Naive B cell (primary cell): ENCODE measurements around the gene CCDC167. TPM values are rescaled to one million over a fixed set of nuclear protein-coding genes. Genes with fewer than 3 reads are reported as not detected.
A peak's percentile ranks its signal among the peaks of the same experiment; 100 is the strongest.

Source experiments
- ATAC-seq, 2 donors: fragments of 150-1000 bp; cut with Tn5 transposase; 2 replicates each; pipeline ENCODE4 v1.10.0; 2021; ENCODE audit warnings: low read depth in 2 of 2, mild to moderate bottlenecking in 2 of 2, moderate library complexity in 2 of 2
- DNase-seq: peaks from one replicate; pipeline ENCODE4 v3.0.0; 2022
- H3K27ac Mint-ChIP-seq, 6 donors: one replicate each; pipeline ENCODE4 v1.8.0; 2020 to 2022; ENCODE audit warnings: mild to moderate bottlenecking in 6 of 6, mixed read lengths in 6 of 6, moderate library complexity in 5 of 6, inconsistent platforms in 2 of 6
- H3K27me3 Mint-ChIP-seq, 3 donors: one replicate each; pipeline ENCODE4 v1.8.0; 2021 to 2022; ENCODE audit warnings: mixed read lengths in 3 of 3, mild to moderate bottlenecking in 1 of 3
- H3K36me3 Mint-ChIP-seq, 2 donors: one replicate each; pipeline ENCODE4 v1.8.0; 2020 to 2022; ENCODE audit warnings: mixed read lengths in 2 of 2, inconsistent platforms in 1 of 2, mild to moderate bottlenecking in 1 of 2
- H3K4me1 Mint-ChIP-seq, 3 donors: one replicate each; pipeline ENCODE4 v1.8.0; 2020 to 2022; ENCODE audit warnings: mixed read lengths in 3 of 3, inconsistent platforms in 1 of 3, mild to moderate bottlenecking in 1 of 3, moderate library complexity in 1 of 3
- H3K4me3 Mint-ChIP-seq, 8 donors: one replicate each; pipeline ENCODE4 v1.8.0; 2020 to 2022; ENCODE audit warnings: mild to moderate bottlenecking in 8 of 8, mixed read lengths in 8 of 8, moderate library complexity in 8 of 8, inconsistent platforms in 2 of 8
- H3K9me3 Mint-ChIP-seq, 7 donors: one replicate each; pipeline ENCODE4 v1.8.0; 2020 to 2022; ENCODE audit warnings: mixed read lengths in 7 of 7, mild to moderate bottlenecking in 5 of 7, inconsistent platforms in 2 of 7, moderate library complexity in 1 of 7
- polyA plus RNA-seq, 6 donors: library from polyadenylated mRNA; unstranded; fragments of 300-500 nt; fragmentation: Illumina TruSeq; gene quantifications; one replicate each; pipeline ENCODE4 v1.2.3, GENCODE V29; 2021; ENCODE audit warnings: low read depth in 6 of 6

CCDC167 gene
- polyA plus RNA-seq, 6 donors from 2014 or later, result 35.2 to 61.3 (median 52.4) TPM

DNA sequence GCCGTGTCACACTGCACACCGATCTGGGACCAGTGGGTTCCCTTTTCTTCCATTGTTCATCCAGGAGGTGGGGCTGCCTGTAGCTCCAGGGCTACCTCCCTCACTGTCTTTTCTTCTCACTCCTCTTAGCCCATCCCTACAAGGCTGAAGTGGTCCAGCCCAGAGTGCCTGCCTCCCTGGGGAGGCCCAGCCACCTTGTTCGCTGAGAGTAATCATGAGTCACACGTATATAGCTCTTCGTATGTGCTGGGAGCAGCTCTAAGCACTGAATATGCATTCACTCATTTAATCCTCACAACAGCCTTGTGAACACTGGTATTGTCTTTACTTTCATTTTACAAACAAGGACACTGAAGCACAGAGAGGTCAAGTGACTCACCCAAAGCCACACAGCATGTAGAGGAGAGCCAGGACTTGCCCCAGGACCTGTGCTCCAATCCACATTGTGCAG lies 14.7 kb upstream of the CCDC167 start:
- H3K27ac Mint-ChIP-seq, result peak overlapping the region in 2 of 6 donors; percentile 4 to 84
- DNase-seq (no peak), ATAC-seq (no peak)
- peaks cover 29 to 37% (median 30%) of the 10 kb centered on the region in 3 donors for H3K4me1 Mint-ChIP-seq
- H3K9me3 Mint-ChIP-seq, result peaks cover 0 to 4% (median 0%) of the 10 kb centered on the region in 7 donors
- H3K36me3 Mint-ChIP-seq, result no peaks in the 10 kb centered on the region
- peak overlapping the region in 1 of 8 donors; percentile 34 for H3K4me3 Mint-ChIP-seq
- peaks cover 0 to 22% (median 4%) of the 10 kb centered on the region in 3 donors for H3K27me3 Mint-ChIP-seq

GRCh38 chr6:37513576-37513975 lies 13.9 kb upstream of the CCDC167 start:
- no peak for ATAC-seq
- H3K27ac Mint-ChIP-seq, result peak overlapping the region in 2 of 6 donors; percentile 72 to 87
- H3K4me3 Mint-ChIP-seq, result no peak overlapping the region
- H3K4me1 Mint-ChIP-seq, result peaks cover 29 to 37% (median 30%) of the 10 kb centered on the region in 3 donors
- DNase-seq, result no peak
- peaks cover 0 to 22% (median 4%) of the 10 kb centered on the region in 3 donors for H3K27me3 Mint-ChIP-seq
- H3K36me3 Mint-ChIP-seq, result no peaks in the 10 kb centered on the region
- peaks cover 0 to 4% (median 0%) of the 10 kb centered on the region in 7 donors for H3K9me3 Mint-ChIP-seq

DNA sequence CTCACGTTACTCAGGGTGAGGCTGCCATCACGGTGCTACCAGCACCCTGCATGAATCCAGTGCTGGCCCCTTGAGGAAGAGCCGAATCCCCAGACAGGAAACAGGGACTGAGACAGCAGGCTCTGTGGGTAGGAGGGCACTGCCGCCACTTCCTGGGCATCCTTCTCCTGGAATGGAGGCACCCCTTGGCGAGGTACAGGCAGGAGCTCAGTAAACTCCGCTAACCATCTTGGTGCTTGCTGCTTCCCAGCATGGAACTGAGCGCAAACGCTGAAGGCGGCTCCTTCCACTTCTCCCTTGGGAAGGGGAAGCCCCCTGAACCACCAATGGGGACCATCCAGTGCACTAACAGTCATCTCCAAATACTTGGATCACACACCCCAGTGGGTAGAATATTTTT lies 13.5 kb upstream of the CCDC167 start:
- Mint-ChIP-seq H3K27ac (no peak overlapping the region), H3K4me1 (peaks cover 29 to 37% (median 30%) of the 10 kb centered on the region in 3 donors), H3K36me3 (no peaks in the 10 kb centered on the region), H3K4me3 (no peak overlapping the region), H3K27me3 (peaks cover 0 to 22% (median 4%) of the 10 kb centered on the region in 3 donors), H3K9me3 (peaks cover 0 to 4% (median 0%) of the 10 kb centered on the region in 7 donors)
- no peak for ATAC-seq
- no peak for DNase-seq

- Mint-ChIP-seq H3K4me1 (peaks cover 29 to 34% (median 29%) of the 10 kb centered on the region in 3 donors), H3K4me3 (no peak overlapping the region), H3K9me3 (peaks cover 0 to 4% (median 0%) of the 10 kb centered on the region in 7 donors), H3K27me3 (peaks cover 0 to 22% (median 4%) of the 10 kb centered on the region in 3 donors), H3K36me3 (no peaks in the 10 kb centered on the region), H3K27ac (no peak overlapping the region)
- ATAC-seq (no peak), DNase-seq (no peak)
Observed at GRCh38 chr6:37512400-37513011, 12.8 kb upstream of the CCDC167 start.

DNA sequence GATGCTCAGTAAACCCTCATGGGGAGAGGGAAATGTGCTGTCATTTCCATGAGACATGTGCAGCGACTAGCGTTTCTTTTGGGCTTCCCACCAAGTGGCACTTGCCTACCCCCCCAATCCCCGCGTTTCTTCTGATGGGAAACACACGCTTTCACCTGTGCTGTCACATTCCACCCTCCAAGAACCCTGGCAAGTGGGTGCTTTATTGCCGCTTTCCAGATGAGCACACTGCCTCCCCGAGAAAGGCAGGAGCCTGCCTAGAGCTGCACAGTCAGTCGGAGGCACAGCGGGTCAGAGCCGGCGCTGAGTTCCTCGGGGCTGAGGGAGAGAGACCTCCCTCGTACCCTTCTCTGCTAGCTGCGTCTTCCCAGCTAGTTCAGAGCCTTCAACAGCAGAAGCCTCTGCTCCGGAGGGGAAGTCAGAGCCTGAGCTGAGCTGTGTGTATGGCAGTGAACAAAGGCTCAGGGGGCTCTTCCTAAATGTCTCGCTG lies 12.3 kb upstream of the CCDC167 start:
- Mint-ChIP-seq H3K9me3 (peaks cover 0 to 4% (median 0%) of the 10 kb centered on the region in 7 donors), H3K4me1 (peaks cover 26 to 28% (median 28%) of the 10 kb centered on the region in 3 donors), H3K27ac (peak overlapping the region in 1 of 6 donors; percentile 75), H3K27me3 (peaks cover 0 to 22% (median 4%) of the 10 kb centered on the region in 3 donors), H3K4me3 (no peak overlapping the region), H3K36me3 (no peaks in the 10 kb centered on the region)
- ATAC-seq (no peak), DNase-seq (no peak)

DNA sequence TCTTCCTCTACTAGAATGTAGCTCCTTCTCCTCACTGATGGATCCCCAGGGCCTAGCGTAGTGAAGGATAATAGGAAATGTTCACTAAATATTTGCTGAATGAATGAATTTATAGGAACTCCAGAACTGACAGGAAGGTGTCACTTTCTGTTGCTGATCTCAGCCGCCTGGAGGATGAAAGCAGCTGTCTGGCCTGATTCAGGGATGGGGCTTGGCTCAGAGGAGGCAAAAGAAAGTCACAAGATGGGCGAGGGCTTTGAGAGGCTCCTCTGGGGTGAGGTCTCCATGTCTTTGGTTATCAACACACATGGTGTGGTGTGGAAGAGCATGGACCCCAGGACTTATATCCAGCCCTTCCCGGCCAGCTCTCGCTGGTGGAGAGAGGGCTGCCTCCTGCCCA lies 11.5 kb upstream of the CCDC167 start:
- H3K4me3 Mint-ChIP-seq, result no peak overlapping the region
- H3K36me3 Mint-ChIP-seq, result no peaks in the 10 kb centered on the region
- peaks cover 20 to 21% (median 21%) of the 10 kb centered on the region in 3 donors for H3K4me1 Mint-ChIP-seq
- peaks cover 0 to 4% (median 0%) of the 10 kb centered on the region in 7 donors for H3K9me3 Mint-ChIP-seq
- peaks cover 0 to 22% (median 4%) of the 10 kb centered on the region in 3 donors for H3K27me3 Mint-ChIP-seq
- DNase-seq (no peak), ATAC-seq (no peak)
- peak overlapping the region in 1 of 6 donors; percentile 75 for H3K27ac Mint-ChIP-seq

GRCh38 chr6:37507690-37508421 lies 8.2 kb upstream of the CCDC167 start:
- no peaks in the 10 kb centered on the region for H3K36me3 Mint-ChIP-seq
- H3K27ac Mint-ChIP-seq, result peak overlapping the region in 1 of 6 donors; percentile 98
- ATAC-seq (no peak), DNase-seq (no peak)
- peaks cover 0 to 4% (median 0%) of the 10 kb centered on the region in 7 donors for H3K9me3 Mint-ChIP-seq
- peaks cover 0 to 6% (median 0%) of the 10 kb centered on the region in 3 donors for H3K27me3 Mint-ChIP-seq
- H3K4me1 Mint-ChIP-seq, result peaks cover 20 to 28% (median 22%) of the 10 kb centered on the region in 3 donors
- no peak overlapping the region for H3K4me3 Mint-ChIP-seq

GRCh38 chr6:37507077-37507476 lies 7.4 kb upstream of the CCDC167 start:
- no peak for DNase-seq
- H3K36me3 Mint-ChIP-seq, result no peaks in the 10 kb centered on the region
- H3K4me3 Mint-ChIP-seq, result no peak overlapping the region
- H3K27ac Mint-ChIP-seq, result peak overlapping the region in 5 of 6 donors; percentile 9 to 98 (median 78)
- H3K9me3 Mint-ChIP-seq, result peaks cover 0 to 4% (median 0%) of the 10 kb centered on the region in 7 donors
- H3K4me1 Mint-ChIP-seq, result peaks cover 27 to 36% (median 30%) of the 10 kb centered on the region in 3 donors
- no peaks in the 10 kb centered on the region for H3K27me3 Mint-ChIP-seq
- no peak for ATAC-seq

DNA sequence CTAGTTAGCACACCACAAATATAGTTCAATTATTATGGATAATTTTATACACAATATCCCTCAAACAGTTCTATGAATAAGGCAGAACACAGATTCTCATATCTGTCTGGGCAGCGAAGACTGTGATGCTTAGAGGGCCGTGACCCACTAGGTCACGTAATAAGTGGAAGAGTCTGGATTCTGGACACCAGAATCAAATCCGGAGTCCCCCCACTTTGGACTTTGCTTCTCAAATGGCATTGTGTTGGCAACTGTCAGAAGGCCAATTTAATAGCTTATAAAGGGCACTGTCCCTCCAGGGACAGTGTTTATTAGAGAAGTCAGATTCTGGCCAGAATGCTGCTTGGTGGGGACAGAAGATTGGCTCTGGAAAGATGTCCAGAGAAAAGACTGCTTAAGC lies 6.8 kb upstream of the CCDC167 start:
- peak overlapping the region in 3 of 6 donors; percentile 3 to 98 (median 78) for H3K27ac Mint-ChIP-seq
- peaks cover 31 to 42% (median 35%) of the 10 kb centered on the region in 3 donors for H3K4me1 Mint-ChIP-seq
- H3K4me3 Mint-ChIP-seq, result no peak overlapping the region
- peaks cover 0 to 4% (median 0%) of the 10 kb centered on the region in 7 donors for H3K9me3 Mint-ChIP-seq
- no peaks in the 10 kb centered on the region for H3K36me3 Mint-ChIP-seq
- DNase-seq (no peak), ATAC-seq (no peak)
- no peaks in the 10 kb centered on the region for H3K27me3 Mint-ChIP-seq

DNA sequence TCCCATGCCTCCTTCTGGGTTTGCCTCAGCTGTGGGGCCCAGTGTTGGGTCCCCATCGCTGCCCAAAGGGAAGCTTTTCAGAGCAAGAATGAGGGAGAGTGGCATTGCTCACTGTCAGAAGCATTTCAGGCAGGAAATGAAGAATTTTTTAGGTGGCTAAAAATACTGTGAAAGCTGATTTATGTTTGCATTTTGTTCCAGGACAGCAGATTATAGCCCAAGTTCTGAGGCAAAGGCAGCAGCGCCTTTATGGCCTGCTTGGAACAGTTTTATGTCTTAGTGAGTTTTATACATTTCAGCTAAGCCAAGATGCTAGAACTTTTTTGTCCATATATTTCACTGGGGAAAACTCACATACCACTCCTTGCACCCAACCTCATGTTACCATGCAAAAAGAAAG lies 4.3 kb upstream of the CCDC167 start:
- Mint-ChIP-seq H3K9me3 (no peaks in the 10 kb centered on the region), H3K4me1 (peaks cover 42 to 66% (median 50%) of the 10 kb centered on the region in 3 donors), H3K27me3 (no peaks in the 10 kb centered on the region), H3K36me3 (no peaks in the 10 kb centered on the region), H3K27ac (peak overlapping the region; percentile 98 to 100 (median 99)), H3K4me3 (peak overlapping the region in 7 of 8 donors; percentile 65 to 86 (median 81))
- DNase-seq (no peak), ATAC-seq (no peak)

DNA sequence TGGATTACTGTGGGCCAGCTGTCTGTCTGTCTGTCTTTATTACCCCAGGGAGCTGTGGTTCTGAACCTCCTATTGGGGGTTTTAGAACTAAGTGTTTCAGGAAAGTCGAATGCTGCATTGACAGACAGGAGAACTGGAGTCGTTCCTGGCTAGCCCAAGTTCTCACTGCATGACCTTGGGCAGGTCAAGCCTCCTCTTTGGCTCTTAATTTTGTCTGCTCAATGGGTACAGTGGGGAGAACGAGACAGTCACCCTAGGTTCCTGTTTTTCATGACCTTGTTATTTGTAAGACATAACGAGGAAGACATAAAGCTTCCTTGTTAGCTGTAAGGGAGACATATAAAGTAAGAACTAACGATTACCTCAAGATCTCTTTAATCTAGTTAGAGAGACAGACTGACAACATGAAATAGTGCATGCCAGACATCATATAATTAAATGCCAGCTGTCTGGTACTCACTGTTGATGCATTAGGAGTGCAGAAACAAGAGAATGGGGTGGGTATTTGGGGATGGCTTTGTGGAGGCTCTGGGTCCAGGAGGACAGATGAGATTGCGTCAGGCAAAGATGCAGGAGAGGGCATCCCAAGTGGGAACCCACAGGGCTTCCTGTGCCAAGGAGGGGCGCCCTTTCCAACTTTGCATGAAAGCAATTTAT lies 3.7 kb upstream of the CCDC167 start:
- no peaks in the 10 kb centered on the region for H3K27me3 Mint-ChIP-seq

DNA sequence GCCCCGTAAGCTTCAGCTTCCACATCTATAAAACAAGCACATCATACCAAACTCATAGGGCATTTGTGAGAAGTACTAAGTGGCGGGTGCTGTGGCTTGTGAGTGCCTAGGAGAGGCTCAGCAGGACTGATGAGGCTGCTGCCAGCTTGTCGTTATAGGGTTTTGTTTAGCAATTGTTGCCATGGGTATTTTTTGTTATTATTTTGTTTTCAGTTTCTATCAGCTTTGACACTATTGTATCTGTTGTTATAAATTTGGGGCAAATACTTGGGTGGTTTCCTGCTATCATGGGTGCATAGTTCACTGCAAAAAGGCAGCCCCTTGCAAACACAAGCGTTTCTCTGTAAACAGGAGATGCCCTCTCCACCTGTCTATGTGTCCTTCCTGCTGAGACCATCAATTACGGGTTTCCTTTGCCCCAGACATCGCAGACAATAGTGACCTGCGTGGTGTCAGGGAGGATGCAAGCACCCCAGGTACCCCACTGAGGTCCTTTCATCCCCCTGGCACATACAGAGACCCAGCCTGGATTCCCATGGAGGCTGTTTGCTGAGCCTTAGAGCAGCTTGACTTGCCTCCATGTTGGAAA lies 3.1 kb upstream of the CCDC167 start:
- H3K9me3 Mint-ChIP-seq, result no peaks in the 10 kb centered on the region
- DNase-seq (peak; percentile 81), ATAC-seq (peak; percentile 68 to 74)
- peaks cover 45 to 77% (median 54%) of the 10 kb centered on the region in 3 donors for H3K4me1 Mint-ChIP-seq
- H3K27me3 Mint-ChIP-seq, result no peaks in the 10 kb centered on the region
- peak overlapping the region; percentile 98 to 100 (median 99) for H3K27ac Mint-ChIP-seq
- peak overlapping the region; percentile 65 to 86 (median 78) for H3K4me3 Mint-ChIP-seq
- H3K36me3 Mint-ChIP-seq, result no peaks in the 10 kb centered on the region

More for the DNA sequence above, 3.7 kb upstream of the CCDC167 start:
- Mint-ChIP-seq H3K36me3 (no peaks in the 10 kb centered on the region), H3K27ac (peak overlapping the region; percentile 98 to 100 (median 99)), H3K9me3 (no peaks in the 10 kb centered on the region), H3K4me3 (peak overlapping the region; percentile 65 to 86 (median 78)), H3K4me1 (peaks cover 45 to 72% (median 54%) of the 10 kb centered on the region in 3 donors)
- DNase-seq (no peak), ATAC-seq (peak; percentile 13 to 19)
